HG02884 (cell line): Measurements from ENCODE around the gene CSPG5.

Experiments
- ATAC-seq: cut with Tn5 transposase; IDR thresholded peaks from one replicate; pipeline ENCODE4 v1.9.1; 2021; ENCODE audit warnings: mild to moderate bottlenecking, moderate library complexity; ENCODE audit not compliant: unreplicated experiment

Gene CSPG5

GRCh38 chr3:47588053-47588452 is 9.4 kb upstream of the CSPG5 start:
- no peak for ATAC-seq

- ATAC-seq = no peak
Observed at GRCh38 chr3:47586746-47587145, 8.1 kb upstream of the CSPG5 start.

GRCh38 chr3:47583320-47584075 is 4.8 kb upstream of the CSPG5 start:
- ATAC-seq = no peak

GRCh38 chr3:47581835-47582234 is 3.2 kb upstream of the CSPG5 start:
- ATAC-seq = no peak

GRCh38 chr3:47581422-47581821 is 2.8 kb upstream of the CSPG5 start:
- no peak for ATAC-seq

GRCh38 chr3:47580481-47580880 is 1.8 kb upstream of the CSPG5 start:
- ATAC-seq = no peak

GRCh38 chr3:47579875-47580274 is 1.2 kb upstream of the CSPG5 start:
- no peak for ATAC-seq

GRCh38 chr3:47578119-47578632 is 489 bp downstream of the CSPG5 start:
- no peak for ATAC-seq

- ATAC-seq = no peak
Observed at GRCh38 chr3:47577583-47578118, 1.0 kb downstream of the CSPG5 start.

GRCh38 chr3:47573190-47574172 is 5.2 kb downstream of the CSPG5 start:
- ATAC-seq = no peak

GRCh38 chr3:47571391-47572175 is 7.1 kb downstream of the CSPG5 start:
- ATAC-seq = no peak

- no peak for ATAC-seq
Observed at GRCh38 chr3:47568901-47569300, 9.8 kb downstream of the CSPG5 start.

- no peak for ATAC-seq
Observed at GRCh38 chr3:47567149-47567548, 11.5 kb downstream of the CSPG5 start.

- ATAC-seq = no peak
Observed at GRCh38 chr3:47566667-47567066, 12.0 kb downstream of the CSPG5 start.

GRCh38 chr3:47565734-47566550 is 12.7 kb downstream of the CSPG5 start:
- no peak for ATAC-seq

- no peak for ATAC-seq
Observed at GRCh38 chr3:47556351-47556750, 22.3 kb downstream of the CSPG5 start.

- no peak for ATAC-seq
Observed at GRCh38 chr3:47554335-47554734, 24.3 kb downstream of the CSPG5 start.

GRCh38 chr3:47553407-47553806 is 25.3 kb downstream of the CSPG5 start:
- ATAC-seq = no peak

- no peak for ATAC-seq
Observed at GRCh38 chr3:47542471-47543173, 36.0 kb downstream of the CSPG5 start.
